Neural progenitor cell (in vitro differentiated cells): ENCODE results near the gene MMRN2. TPM values are rescaled to one million over a fixed set of nuclear protein-coding genes. Genes with fewer than 3 reads are reported as not detected.
"Not testable (repeated sequence)": the region's sequence is repeated elsewhere in the genome, so short reads cannot be mapped to it uniquely, and the experiment has no call there.

Source experiments
- DNase-seq: peaks from one replicate; pipeline ENCODE4 v3.0.0-alpha.2; 2016; ENCODE audit warnings: low spot score
- H2AFZ ChIP-seq: fragments of 200-600 bp; sonication (generic); replicated peaks from 2 replicates; pipeline ENCODE4 v1.6.1; 2016; ENCODE audit warnings: antibody characterized with exemption
- H3F3A ChIP-seq: fragments of 200-600 bp; sonication (generic); 2 replicates; pipeline ENCODE4 v1.6.1; 2016; ENCODE audit warnings: antibody characterized with exemption, low read depth
- H3K27ac ChIP-seq: fragments of 200-600 bp; sonication (generic); 2 replicates; pipeline ENCODE4 v1.5.1; 2016; ENCODE audit warnings: mild to moderate bottlenecking
- H3K27me3 ChIP-seq: fragments of 200-600 bp; sonication (generic); 2 replicates; pipeline ENCODE4 v1.6.1; 2016; ENCODE audit warnings: mild to moderate bottlenecking, moderate library complexity
- H3K36me3 ChIP-seq: fragments of 200-600 bp; sonication (generic); 2 replicates; pipeline ENCODE4 v1.5.1; 2016
- H3K4me1 ChIP-seq: fragments of 200-600 bp; sonication (generic); 2 replicates; pipeline ENCODE4 v1.6.1; 2016; ENCODE audit warnings: mixed run types
- H3K4me2 ChIP-seq: fragments of 200-600 bp; sonication (generic); 2 replicates; pipeline ENCODE4 v1.6.1; 2016
- H3K4me3 ChIP-seq: fragments of 200-600 bp; sonication (generic); 2 replicates; pipeline ENCODE4 v1.5.1; 2016
- H3K79me2 ChIP-seq: fragments of 200-600 bp; sonication (generic); 2 replicates; pipeline ENCODE4 v1.6.1; 2016; ENCODE audit warnings: low read depth
- H3K9ac ChIP-seq: fragments of 200-600 bp; sonication (generic); 2 replicates; pipeline ENCODE4 v1.6.1; 2016
- H3K9me3 ChIP-seq: fragments of 200-600 bp; sonication (generic); 2 replicates; pipeline ENCODE4 v1.5.1; 2016; ENCODE audit warnings: low read depth
- H4K20me1 ChIP-seq: fragments of 200-600 bp; sonication (generic); 2 replicates; pipeline ENCODE4 v1.6.1; 2016; ENCODE audit warnings: low read depth
- H3K27ac Mint-ChIP-seq: 3 replicates; pipeline ENCODE4 v1.8.0; 2021; ENCODE audit warnings: mixed read lengths
- H3K27me3 Mint-ChIP-seq: 2 replicates; pipeline ENCODE4 v1.8.0; 2022; ENCODE audit warnings: low read depth, mild to moderate bottlenecking, inconsistent platforms, moderate library complexity, mixed read lengths; ENCODE audit not compliant: insufficient read depth
- H3K36me3 Mint-ChIP-seq: 3 replicates; pipeline ENCODE4 v1.8.0; 2021; ENCODE audit warnings: mixed read lengths
- H3K4me1 Mint-ChIP-seq: 3 replicates; pipeline ENCODE4 v1.8.0; 2021; ENCODE audit warnings: mixed read lengths
- H3K4me3 Mint-ChIP-seq: 3 replicates; pipeline ENCODE4 v1.8.0; 2021; ENCODE audit warnings: mild to moderate bottlenecking, moderate library complexity, mixed read lengths
- H3K9me3 Mint-ChIP-seq: 3 replicates; pipeline ENCODE4 v1.8.0; 2020; ENCODE audit warnings: mixed read lengths
- EZH2 ChIP-seq: fragments of 200-600 bp; sonication (generic); IDR thresholded peaks from 2 replicates; pipeline ENCODE4 v1.6.1; 2017; ENCODE audit warnings: antibody characterized with exemption, mild to moderate bottlenecking, moderate library complexity
- EZH2phosphoT487 ChIP-seq: fragments of 200-600 bp; sonication (generic); IDR thresholded peaks from 2 replicates; pipeline ENCODE4 v1.6.1; 2017; ENCODE audit warnings: antibody characterized with exemption
- total RNA-seq: library from RNA; depleted of rRNA; stranded (reverse); fragments of >200 nt; gene quantifications from 2 replicates; pipeline ENCODE4 v1.2.3, GENCODE V29; 2015; ENCODE audit warnings: low replicate concordance
- TF ChIP-seq, protein P1 (sequence below): fragments of 200-600 bp; sonication (generic); IDR thresholded peaks from 2 replicates; pipeline ENCODE4 v1.5.1; 2017; ENCODE audit warnings: antibody characterized with exemption, mild to moderate bottlenecking

Gene MMRN2, protein sequence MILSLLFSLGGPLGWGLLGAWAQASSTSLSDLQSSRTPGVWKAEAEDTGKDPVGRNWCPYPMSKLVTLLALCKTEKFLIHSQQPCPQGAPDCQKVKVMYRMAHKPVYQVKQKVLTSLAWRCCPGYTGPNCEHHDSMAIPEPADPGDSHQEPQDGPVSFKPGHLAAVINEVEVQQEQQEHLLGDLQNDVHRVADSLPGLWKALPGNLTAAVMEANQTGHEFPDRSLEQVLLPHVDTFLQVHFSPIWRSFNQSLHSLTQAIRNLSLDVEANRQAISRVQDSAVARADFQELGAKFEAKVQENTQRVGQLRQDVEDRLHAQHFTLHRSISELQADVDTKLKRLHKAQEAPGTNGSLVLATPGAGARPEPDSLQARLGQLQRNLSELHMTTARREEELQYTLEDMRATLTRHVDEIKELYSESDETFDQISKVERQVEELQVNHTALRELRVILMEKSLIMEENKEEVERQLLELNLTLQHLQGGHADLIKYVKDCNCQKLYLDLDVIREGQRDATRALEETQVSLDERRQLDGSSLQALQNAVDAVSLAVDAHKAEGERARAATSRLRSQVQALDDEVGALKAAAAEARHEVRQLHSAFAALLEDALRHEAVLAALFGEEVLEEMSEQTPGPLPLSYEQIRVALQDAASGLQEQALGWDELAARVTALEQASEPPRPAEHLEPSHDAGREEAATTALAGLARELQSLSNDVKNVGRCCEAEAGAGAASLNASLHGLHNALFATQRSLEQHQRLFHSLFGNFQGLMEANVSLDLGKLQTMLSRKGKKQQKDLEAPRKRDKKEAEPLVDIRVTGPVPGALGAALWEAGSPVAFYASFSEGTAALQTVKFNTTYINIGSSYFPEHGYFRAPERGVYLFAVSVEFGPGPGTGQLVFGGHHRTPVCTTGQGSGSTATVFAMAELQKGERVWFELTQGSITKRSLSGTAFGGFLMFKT
- total RNA-seq, result 0.28 and 1.4 TPM in 2 replicates

DNA sequence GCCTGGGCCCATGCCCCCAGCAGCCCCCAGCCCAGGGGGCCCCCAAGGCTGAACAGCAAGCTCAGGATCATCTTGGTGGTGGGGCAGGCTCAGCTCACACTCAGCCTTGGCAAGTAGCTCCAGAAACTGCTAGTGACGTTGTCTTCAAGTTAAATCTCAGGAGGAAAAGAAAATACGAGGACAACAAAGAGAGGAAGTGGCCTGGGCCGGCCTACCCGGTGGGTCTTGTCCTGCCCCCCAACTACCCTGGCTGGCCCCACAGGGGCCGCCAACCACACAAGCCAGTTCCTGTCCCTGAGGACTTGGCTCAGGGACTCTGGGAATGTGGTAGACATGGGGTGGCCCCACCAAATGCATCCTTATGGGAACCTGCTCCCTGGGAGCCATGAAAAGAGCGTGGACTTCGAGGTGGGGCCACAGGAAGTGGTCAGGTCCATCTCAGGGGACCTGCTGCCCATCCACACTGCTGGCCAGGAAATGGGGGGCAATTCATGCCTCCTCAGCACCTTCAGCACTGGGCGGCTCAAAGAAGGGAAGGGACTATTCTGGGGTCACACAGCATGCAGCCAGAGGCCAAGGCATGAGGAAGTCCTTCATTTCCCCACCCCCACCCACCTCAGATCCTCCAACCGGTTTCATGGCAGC, at the start of gene MMRN2:
TSS of gene MMRN2 (minus strand) at position 145 of the 645 bp plus-strand sequence. CDS start at position 71, 74 bp downstream.
- no peaks in the 10 kb centered on the region for H3K36me3 Mint-ChIP-seq
- peaks cover 15% of the 10 kb centered on the region for H3K9me3 Mint-ChIP-seq
- peaks cover 6% of the 10 kb centered on the region for H3K27me3 Mint-ChIP-seq
- H3K27ac Mint-ChIP-seq, result peak within 1 kb of the TSS; percentile 91
- DNase-seq, result no peak
- peaks cover 53% of the 10 kb centered on the region for H3K4me1 Mint-ChIP-seq
- no peak for TF ChIP-seq EZH2phosphoT487
- TF ChIP-seq, protein P1, sequence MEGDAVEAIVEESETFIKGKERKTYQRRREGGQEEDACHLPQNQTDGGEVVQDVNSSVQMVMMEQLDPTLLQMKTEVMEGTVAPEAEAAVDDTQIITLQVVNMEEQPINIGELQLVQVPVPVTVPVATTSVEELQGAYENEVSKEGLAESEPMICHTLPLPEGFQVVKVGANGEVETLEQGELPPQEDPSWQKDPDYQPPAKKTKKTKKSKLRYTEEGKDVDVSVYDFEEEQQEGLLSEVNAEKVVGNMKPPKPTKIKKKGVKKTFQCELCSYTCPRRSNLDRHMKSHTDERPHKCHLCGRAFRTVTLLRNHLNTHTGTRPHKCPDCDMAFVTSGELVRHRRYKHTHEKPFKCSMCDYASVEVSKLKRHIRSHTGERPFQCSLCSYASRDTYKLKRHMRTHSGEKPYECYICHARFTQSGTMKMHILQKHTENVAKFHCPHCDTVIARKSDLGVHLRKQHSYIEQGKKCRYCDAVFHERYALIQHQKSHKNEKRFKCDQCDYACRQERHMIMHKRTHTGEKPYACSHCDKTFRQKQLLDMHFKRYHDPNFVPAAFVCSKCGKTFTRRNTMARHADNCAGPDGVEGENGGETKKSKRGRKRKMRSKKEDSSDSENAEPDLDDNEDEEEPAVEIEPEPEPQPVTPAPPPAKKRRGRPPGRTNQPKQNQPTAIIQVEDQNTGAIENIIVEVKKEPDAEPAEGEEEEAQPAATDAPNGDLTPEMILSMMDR, result no peak
- TF ChIP-seq EZH2, result no peak
- H3K79me2 ChIP-seq, result no peaks in the 10 kb centered on the region
- H4K20me1 ChIP-seq, result no peaks in the 10 kb centered on the region
- H3K27ac ChIP-seq, result no peak within 1 kb of the TSS
- no peak within 1 kb of the TSS for H3K9ac ChIP-seq
- no peaks in the 10 kb centered on the region for H3K36me3 ChIP-seq
- H3K27me3 ChIP-seq, result no peaks in the 10 kb centered on the region
- H3K4me3 Mint-ChIP-seq, result peak within 1 kb of the TSS; percentile 38
- H3K9me3 ChIP-seq, result peaks cover 6% of the 10 kb centered on the region
- H2AFZ ChIP-seq, result no peak within 1 kb of the TSS
- H3F3A ChIP-seq, result no peaks in the 10 kb centered on the region
- no peak within 1 kb of the TSS for H3K4me2 ChIP-seq
- no peak within 1 kb of the TSS for H3K4me3 ChIP-seq
- peaks cover 33% of the 10 kb centered on the region for H3K4me1 ChIP-seq

DNA sequence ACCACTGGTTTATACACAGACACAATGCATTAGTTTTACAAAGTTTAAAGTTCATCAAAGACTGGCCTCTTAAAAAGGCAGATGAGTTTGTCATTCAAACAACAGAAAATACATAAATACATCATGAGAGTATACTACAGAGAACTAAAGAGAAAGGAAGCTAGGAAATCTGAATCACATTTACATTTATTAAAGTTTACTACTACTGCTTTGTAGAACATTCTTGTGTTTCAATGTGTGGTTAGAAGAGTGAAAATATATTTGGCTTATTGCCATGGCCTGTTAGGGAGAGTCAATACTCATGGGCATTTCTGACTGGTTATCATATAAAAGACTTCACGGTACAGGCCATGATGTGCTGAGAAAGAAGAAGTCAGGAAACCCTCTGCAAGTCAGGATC, 49.7 kb upstream of the MMRN2 start:
- H3K36me3 ChIP-seq, H3K4me1 Mint-ChIP-seq, H3K27me3 Mint-ChIP-seq, H3K36me3 Mint-ChIP-seq, H3K4me3 Mint-ChIP-seq, H3K9me3 ChIP-seq, H3K4me2 ChIP-seq, H4K20me1 ChIP-seq, H3K9me3 Mint-ChIP-seq, DNase-seq, H2AFZ ChIP-seq, H3F3A ChIP-seq, H3K4me1 ChIP-seq, H3K27ac ChIP-seq, H3K79me2 ChIP-seq, H3K4me3 ChIP-seq, H3K9ac ChIP-seq, H3K27ac Mint-ChIP-seq, H3K27me3 ChIP-seq: not testable (repeated sequence)

DNA sequence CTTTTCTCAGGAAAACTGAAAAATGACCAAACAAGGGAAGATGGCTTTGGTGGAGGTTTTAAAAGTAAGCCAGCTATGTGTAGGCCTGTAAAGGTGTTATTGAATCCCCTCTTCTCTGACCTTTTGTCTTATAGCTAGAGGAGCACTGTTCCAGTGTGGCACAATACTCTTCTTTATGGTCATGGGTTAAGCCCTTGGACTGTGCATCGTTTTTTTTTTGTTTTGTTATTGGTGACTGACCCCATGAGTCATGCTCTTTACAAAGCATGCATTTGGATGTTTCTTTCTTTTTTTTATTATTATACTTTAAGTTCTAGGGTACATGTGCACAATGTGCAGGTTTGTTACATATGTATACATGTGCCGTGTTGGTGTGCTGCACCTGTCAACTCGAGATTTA, 43.1 kb upstream of the MMRN2 start:
- Histone ChIP-seq H3K4me3 (no peak overlapping the region), H3F3A (no peaks in the 10 kb centered on the region), H3K27me3 (no peaks in the 10 kb centered on the region), H3K9me3 (no peaks in the 10 kb centered on the region), H3K27ac (no peak overlapping the region), H3K36me3 (no peaks in the 10 kb centered on the region), H3K79me2 (no peaks in the 10 kb centered on the region), H4K20me1 (no peaks in the 10 kb centered on the region), H3K4me1 (no peaks in the 10 kb centered on the region), H3K4me2 (no peak overlapping the region), H2AFZ (no peak overlapping the region), H3K9ac (no peak overlapping the region)
- no peaks in the 10 kb centered on the region for H3K9me3 Mint-ChIP-seq
- no peaks in the 10 kb centered on the region for H3K36me3 Mint-ChIP-seq
- H3K4me3 Mint-ChIP-seq, result no peak overlapping the region
- no peak overlapping the region for H3K27ac Mint-ChIP-seq
- no peak for DNase-seq
- H3K4me1 Mint-ChIP-seq, result peaks cover 3% of the 10 kb centered on the region
- peaks cover 2% of the 10 kb centered on the region for H3K27me3 Mint-ChIP-seq
- TF ChIP-seq, protein P1, result no peak
- TF ChIP-seq EZH2 (no peak), EZH2phosphoT487 (no peak)

DNA sequence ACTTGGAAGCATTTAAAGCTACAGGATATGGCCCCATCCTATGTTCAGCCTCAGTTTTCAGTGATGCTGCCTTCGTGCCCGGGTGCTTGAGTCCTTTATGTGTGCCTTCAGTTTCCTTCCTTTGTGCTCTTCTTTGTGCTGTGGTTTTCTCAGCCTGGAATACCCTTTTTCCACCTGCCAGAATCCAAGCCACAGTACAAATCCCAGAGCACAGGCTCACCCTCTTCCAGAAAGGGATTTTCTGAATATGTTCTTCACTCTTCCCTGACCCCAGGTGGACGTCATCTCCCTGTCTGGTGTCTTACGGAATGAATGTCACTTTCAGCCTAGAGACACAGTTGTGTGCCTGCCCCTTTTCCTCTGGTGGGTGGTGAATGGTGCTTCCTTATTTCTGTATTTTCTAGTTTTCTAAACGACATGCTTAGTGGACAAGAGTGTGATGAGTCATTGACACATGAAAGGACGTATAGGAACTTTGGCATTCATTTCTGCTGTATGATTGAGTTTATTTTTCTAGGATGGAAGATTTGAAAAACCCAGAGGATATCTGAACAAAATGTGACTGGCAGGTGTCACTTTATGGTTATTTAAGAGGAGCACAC, 42.5 kb upstream of the MMRN2 start:
- H3K4me1 ChIP-seq, H3K4me3 Mint-ChIP-seq, H3F3A ChIP-seq, H3K79me2 ChIP-seq, H3K4me1 Mint-ChIP-seq, H3K36me3 ChIP-seq, H3K9me3 Mint-ChIP-seq, H3K27ac Mint-ChIP-seq, H3K9me3 ChIP-seq, H3K9ac ChIP-seq, H3K27me3 Mint-ChIP-seq, H3K36me3 Mint-ChIP-seq, H4K20me1 ChIP-seq, H3K27me3 ChIP-seq, DNase-seq, H3K4me3 ChIP-seq, H3K27ac ChIP-seq, H3K4me2 ChIP-seq, H2AFZ ChIP-seq: not testable (repeated sequence)
